B cell (primary cell): ENCODE measurements around the gene FBXO27. TPM values are rescaled to one million over a fixed set of nuclear protein-coding genes. Genes with fewer than 3 reads are reported as not detected.
"Not testable (repeated sequence)": the region's sequence is repeated elsewhere in the genome, so short reads cannot be mapped to it uniquely, and the experiment has no call there.

Experiments used
- ATAC-seq: fragments of 200-7000 bp; cut with Tn5 transposase; one replicate; pipeline ENCODE4 v1.10.0; 2021; ENCODE audit warnings: low read depth, mild to moderate bottlenecking, moderate number of reproducible peaks, moderate library complexity
- CTCF ChIA-PET: fragments of 350-600 bp; sonication (Branson Sonifier 250); formaldehyde crosslinking; loops from one replicate; lab custom pipeline; 2021; ENCODE audit warnings: antibody characterized with exemption, inconsistent platforms; lab: Charles Lee
- POLR2A ChIA-PET: fragments of 350-600 bp; sonication (Branson Sonifier 250); formaldehyde crosslinking; loops from one replicate; lab custom pipeline; 2021; ENCODE audit warnings: antibody characterized with exemption; lab: Charles Lee
- DNase-seq: peaks from one replicate; pipeline ENCODE4 v3.0.0; 2013
- H2AFZ ChIP-seq: 2 replicates; pipeline ENCODE4 v1.6.1; 2012; ENCODE audit warnings: mild to moderate bottlenecking, low read depth, low read length; ENCODE audit not compliant: insufficient read depth, poor library complexity, severe bottlenecking
- H3K27ac ChIP-seq, 2 donors: 1 replicate in 1 of 2; 2 replicates in 1 of 2; pipeline ENCODE4 v1.5.1; 2012 to 2013; ENCODE audit warnings: low read length in 2 of 2, mild to moderate bottlenecking in 2 of 2, moderate library complexity in 1 of 2
- H3K27me3 ChIP-seq, 4 experiments: fragments of 200-600 bp in 1 of 4; sonication (generic) in 1 of 4; replicated peaks in 1 of 4; 1 replicate in 2 of 4; 2 replicates in 2 of 4; pipeline versions ENCODE4 v1.6.1 to v1.7.0; 2013 to 2016; ENCODE audit warnings: low read length in 3 of 4, mild to moderate bottlenecking in 2 of 4, mixed read lengths in 1 of 4, moderate library complexity in 1 of 4; ENCODE audit not compliant: insufficient read depth in 4 of 4, control insufficient read depth in 3 of 4; ENCODE audit errors: control extremely low read depth in 1 of 4
- H3K36me3 ChIP-seq, 2 experiments: replicated peaks in 1 of 2; 1 replicate in 1 of 2; 2 replicates in 1 of 2; pipeline versions ENCODE4 v1.6.1 to v1.7.1; 2013; ENCODE audit warnings: low read length in 1 of 2; ENCODE audit not compliant: insufficient read depth in 2 of 2, control insufficient read depth in 1 of 2; ENCODE audit errors: control extremely low read depth in 1 of 2, extremely low read depth in 1 of 2
- H3K4me1 ChIP-seq, 2 donors: fragments of 200-600 bp in 1 of 2; sonication (generic) in 1 of 2; 1 replicate in 1 of 2; 2 replicates in 1 of 2; pipeline versions ENCODE4 v1.5.1 to v1.6.1; 2013 to 2017; ENCODE audit warnings: low read length in 2 of 2; ENCODE audit not compliant: control insufficient read depth in 2 of 2, insufficient read depth in 2 of 2
- H3K4me2 ChIP-seq: replicated peaks from 2 replicates; pipeline ENCODE3; 2012; ENCODE audit warnings: mild to moderate bottlenecking, low read depth, low read length; ENCODE audit not compliant: poor library complexity, severe bottlenecking
- H3K4me3 ChIP-seq, 5 experiments: fragments of 200-600 bp in 1 of 5; sonication (generic) in 1 of 5; 1 replicate in 3 of 5; 2 replicates in 2 of 5; pipeline versions ENCODE4 v1.5.1 to v1.7.0; 2011 to 2016; ENCODE audit warnings: low read length in 4 of 5, mild to moderate bottlenecking in 4 of 5, low read depth in 2 of 5, control low read depth in 1 of 5, moderate library complexity in 1 of 5; ENCODE audit not compliant: insufficient read depth in 1 of 5; ENCODE audit errors: control extremely low read depth in 1 of 5, extremely low read depth in 1 of 5
- H3K79me2 ChIP-seq: fragments of 200-600 bp; sonication (generic); one replicate; pipeline ENCODE4 v1.6.0; 2016; ENCODE audit warnings: low read length; ENCODE audit not compliant: control insufficient read depth, insufficient read depth
- H3K9ac ChIP-seq: fragments of 200-600 bp; sonication (generic); 2 replicates; pipeline ENCODE4 v1.6.1; 2017; ENCODE audit warnings: mild to moderate bottlenecking, low read length, moderate library complexity
- H3K9me3 ChIP-seq, 3 donors: one replicate each; pipeline versions ENCODE4 v1.6.1 to v1.7.1; 2013; ENCODE audit warnings: low read length in 2 of 3; ENCODE audit not compliant: control insufficient read depth in 2 of 3, insufficient read depth in 1 of 3; ENCODE audit errors: control extremely low read depth in 1 of 3
- H4K20me1 ChIP-seq: 2 replicates; pipeline ENCODE4 v1.6.0; 2012; ENCODE audit warnings: mild to moderate bottlenecking, low read length; ENCODE audit not compliant: insufficient read depth, control insufficient read depth, poor library complexity, severe bottlenecking
- H3K27ac Mint-ChIP-seq: one replicate; pipeline ENCODE4 v1.8.0; 2021; ENCODE audit warnings: mixed read lengths
- H3K27me3 Mint-ChIP-seq: one replicate; pipeline ENCODE4 v1.8.0; 2021; ENCODE audit warnings: mixed read lengths
- H3K4me1 Mint-ChIP-seq: one replicate; pipeline ENCODE4 v1.8.0; 2021; ENCODE audit warnings: mixed read lengths
- H3K4me3 Mint-ChIP-seq: one replicate; pipeline ENCODE4 v1.8.0; 2021; ENCODE audit warnings: mixed read lengths
- H3K9me3 Mint-ChIP-seq: one replicate; pipeline ENCODE4 v1.8.0; 2022; ENCODE audit warnings: mixed read lengths; ENCODE audit not compliant: insufficient read depth
- EZH2 ChIP-seq: IDR thresholded peaks from 2 replicates; pipeline ENCODE4 v1.6.1; 2012; ENCODE audit warnings: borderline replicate concordance, low read depth, mild to moderate bottlenecking, moderate library complexity, low read length; ENCODE audit not compliant: insufficient read depth, poor library complexity, severe bottlenecking
- WGBS: methylation state at CpG from one replicate; pipeline ENCODE4 v1.1.5; 2013; ENCODE audit warnings: missing lambda C conversion rate; ENCODE audit not compliant: insufficient coverage; 5-methylcytosine and 5-hydroxymethylcytosine counted together
- intact Hi-C: fragments of 100-400 bp; cut with micrococcal nuclease; formaldehyde crosslinking; loops from one replicate; pipeline ENCODE4 v1.10.0; 2022
- polyA plus RNA-seq: library from polyadenylated mRNA; depleted of rRNA; stranded (reverse); fragments of >200 nt; gene quantifications from 2 replicates; pipeline ENCODE4 v1.2.3, GENCODE V29; 2012
- total RNA-seq, 2 donors: library from RNA; stranded (reverse); fragments of 120-200 nt in 1 of 2; gene quantifications; 1 replicate in 1 of 2; 2 replicates in 1 of 2; pipeline versions ENCODE4 v1.2.3 to v1.2.4, GENCODE V29; 2013 to 2022
- TF ChIP-seq, protein P1 (sequence below): fragments of 200-600 bp; IDR thresholded peaks from one replicate; pipeline ENCODE4 v1.8.0; 2022; ENCODE audit warnings: antibody characterized with exemption, mild to moderate bottlenecking

Gene FBXO27
- total and polyA plus RNA-seq, 2 donors (not counting 1 experiment from before 2014, with no cell fraction given): 0.12 to 0.18 TPM

DNA sequence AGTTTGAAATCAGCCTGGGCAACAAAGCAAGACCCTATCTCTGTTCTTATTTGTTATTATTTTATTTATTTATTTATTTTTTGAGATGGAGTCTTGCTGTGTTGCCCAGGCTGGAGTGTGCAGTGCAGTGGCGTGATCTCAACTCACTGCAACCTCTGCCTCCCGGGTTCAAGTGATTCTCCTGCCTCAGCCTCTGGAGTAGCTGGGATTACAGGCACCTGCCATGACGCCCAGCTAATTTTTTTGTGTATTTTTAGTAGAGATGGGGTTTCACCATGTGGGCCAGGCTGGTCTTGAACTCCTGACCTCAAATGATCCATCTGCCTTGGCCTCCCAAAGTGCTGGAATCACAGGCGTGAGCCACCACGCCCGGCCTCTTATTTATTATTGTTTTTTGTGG lies 44.6 kb downstream of the FBXO27 start:
- H4K20me1 ChIP-seq, DNase-seq, H3K4me1 ChIP-seq, H3K27ac ChIP-seq, H3K27me3 Mint-ChIP-seq, H3K4me3 ChIP-seq, POLR2A ChIA-PET, ATAC-seq, H3K4me3 Mint-ChIP-seq, H2AFZ ChIP-seq, H3K9me3 Mint-ChIP-seq, H3K79me2 ChIP-seq, H3K4me1 Mint-ChIP-seq, CTCF ChIA-PET, H3K27ac Mint-ChIP-seq, H3K4me2 ChIP-seq, H3K27me3 ChIP-seq, intact Hi-C loops, H3K9ac ChIP-seq, H3K36me3 ChIP-seq: not testable (repeated sequence)
- 96% methylated on average over 4 of the region's 6 CpGs for WGBS
- peaks cover 0 to 16% (median 0%) of the 10 kb centered on the region in 3 donors for H3K9me3 ChIP-seq

DNA sequence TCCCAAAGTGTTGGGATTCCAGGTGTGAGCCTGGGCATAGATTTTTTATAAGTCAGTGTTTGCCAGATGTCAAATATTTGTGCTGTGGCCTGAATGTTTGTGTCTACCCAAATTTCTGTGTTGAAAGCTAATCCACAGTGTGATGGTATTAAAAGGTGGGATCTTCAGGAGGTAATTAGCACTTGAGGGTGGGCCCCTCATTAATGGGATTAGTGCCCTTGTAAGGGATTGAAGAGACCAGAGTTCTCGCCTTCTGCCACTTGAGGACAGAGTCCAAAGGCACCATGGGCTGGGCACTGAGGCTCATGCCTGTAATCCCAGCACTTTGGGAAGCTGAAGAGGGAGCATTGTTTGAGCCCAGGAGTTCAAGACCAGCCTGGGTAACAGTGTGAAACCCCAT lies 47.1 kb downstream of the FBXO27 start:
- ChIA-PET CTCF (interaction anchor here (1.1 kb wide), 1 partner anchor 16 kb away, joined by 3 read pairs; no protein-coding TSS in a partner anchor), POLR2A (no interaction called here)
- DNase-seq (no peak), ATAC-seq (no peak)
- H3K4me2 ChIP-seq: no peak overlapping the region
- H3K36me3 ChIP-seq: no peaks in the 10 kb centered on the region
- no peak for TF ChIP-seq EZH2
- TF ChIP-seq, protein P1, sequence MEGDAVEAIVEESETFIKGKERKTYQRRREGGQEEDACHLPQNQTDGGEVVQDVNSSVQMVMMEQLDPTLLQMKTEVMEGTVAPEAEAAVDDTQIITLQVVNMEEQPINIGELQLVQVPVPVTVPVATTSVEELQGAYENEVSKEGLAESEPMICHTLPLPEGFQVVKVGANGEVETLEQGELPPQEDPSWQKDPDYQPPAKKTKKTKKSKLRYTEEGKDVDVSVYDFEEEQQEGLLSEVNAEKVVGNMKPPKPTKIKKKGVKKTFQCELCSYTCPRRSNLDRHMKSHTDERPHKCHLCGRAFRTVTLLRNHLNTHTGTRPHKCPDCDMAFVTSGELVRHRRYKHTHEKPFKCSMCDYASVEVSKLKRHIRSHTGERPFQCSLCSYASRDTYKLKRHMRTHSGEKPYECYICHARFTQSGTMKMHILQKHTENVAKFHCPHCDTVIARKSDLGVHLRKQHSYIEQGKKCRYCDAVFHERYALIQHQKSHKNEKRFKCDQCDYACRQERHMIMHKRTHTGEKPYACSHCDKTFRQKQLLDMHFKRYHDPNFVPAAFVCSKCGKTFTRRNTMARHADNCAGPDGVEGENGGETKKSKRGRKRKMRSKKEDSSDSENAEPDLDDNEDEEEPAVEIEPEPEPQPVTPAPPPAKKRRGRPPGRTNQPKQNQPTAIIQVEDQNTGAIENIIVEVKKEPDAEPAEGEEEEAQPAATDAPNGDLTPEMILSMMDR: no peak
- Mint-ChIP-seq H3K4me1 (no peaks in the 10 kb centered on the region), H3K9me3 (peaks cover 5% of the 10 kb centered on the region), H3K4me3 (no peak overlapping the region), H3K27me3 (peaks cover 8% of the 10 kb centered on the region), H3K27ac (no peak overlapping the region)
- intact Hi-C loops: no loop called here
- 88% methylated on average over 1 of the region's 1 CpG for WGBS
- H3K4me1 ChIP-seq: no peaks in the 10 kb centered on the region
- H3K27me3 ChIP-seq: peaks cover 0 to 7% (median 0%) of the 10 kb centered on the region in 4 experiments
- no peaks in the 10 kb centered on the region for H3K79me2 ChIP-seq
- H4K20me1 ChIP-seq: no peaks in the 10 kb centered on the region
- peaks cover 0 to 26% (median 8%) of the 10 kb centered on the region in 3 donors for H3K9me3 ChIP-seq
- no peak overlapping the region for H3K27ac ChIP-seq
- no peak overlapping the region for H2AFZ ChIP-seq
- H3K4me3 ChIP-seq: no peak overlapping the region
- no peak overlapping the region for H3K9ac ChIP-seq
